GM23338 (cell line): ENCODE data around the gene DCHS1. TPM values are rescaled to one million over a fixed set of nuclear protein-coding genes. Genes with fewer than 3 reads are reported as not detected.

Source experiments
- ATAC-seq: fragments of 200-7000 bp; cut with Tn5 transposase; 3 replicates; pipeline ENCODE4 v1.9.1; 2020
- DNase-seq: peaks from one replicate; pipeline ENCODE4 v3.0.0-alpha.2; 2015; ENCODE audit warnings: low spot score
- H2AFZ ChIP-seq: fragments of 200-600 bp; sonication (generic); 2 replicates; pipeline ENCODE4 v1.8.0; 2016; ENCODE audit warnings: antibody characterized with exemption, mild to moderate bottlenecking, moderate library complexity
- H3F3A ChIP-seq: fragments of 200-600 bp; sonication (generic); replicated peaks from 2 replicates; pipeline ENCODE4 v1.8.0; 2017; ENCODE audit warnings: antibody characterized with exemption, mixed run types, low read depth
- H3K27ac ChIP-seq: fragments of 200-600 bp; sonication (generic); 2 replicates; pipeline ENCODE4 v1.6.1; 2016; ENCODE audit warnings: low read depth
- H3K27me3 ChIP-seq: fragments of 200-600 bp; sonication (generic); 2 replicates; pipeline ENCODE4 v1.8.0; 2016; ENCODE audit warnings: mild to moderate bottlenecking, mixed run types, moderate library complexity; ENCODE audit not compliant: insufficient read depth
- H3K36me3 ChIP-seq: fragments of 200-600 bp; sonication (generic); 2 replicates; pipeline ENCODE4 v1.8.0; 2016; ENCODE audit warnings: mild to moderate bottlenecking; ENCODE audit not compliant: insufficient read depth
- H3K4me1 ChIP-seq: fragments of 200-600 bp; sonication (generic); 2 replicates; pipeline ENCODE4 v1.8.0; 2016; ENCODE audit warnings: mild to moderate bottlenecking, moderate library complexity; ENCODE audit not compliant: insufficient read depth
- H3K4me2 ChIP-seq: fragments of 200-600 bp; sonication (generic); 2 replicates; pipeline ENCODE4 v1.7.1; 2017; ENCODE audit warnings: mixed run types
- H3K4me3 ChIP-seq: fragments of 200-600 bp; sonication (generic); 2 replicates; pipeline ENCODE4 v1.6.1; 2016; ENCODE audit warnings: mixed run types
- H3K79me2 ChIP-seq: fragments of 200-600 bp; sonication (generic); replicated peaks from 2 replicates; pipeline ENCODE4 v1.8.0; 2017; ENCODE audit warnings: mild to moderate bottlenecking; ENCODE audit not compliant: insufficient read depth
- H3K9me2 ChIP-seq: fragments of 200-600 bp; sonication (generic); 2 replicates; pipeline ENCODE4 v1.8.0; 2017; ENCODE audit not compliant: insufficient read depth
- H4K20me1 ChIP-seq: fragments of 200-600 bp; sonication (generic); replicated peaks from 2 replicates; pipeline ENCODE4 v1.8.0; 2017; ENCODE audit warnings: mild to moderate bottlenecking; ENCODE audit not compliant: insufficient read depth
- H3K27ac Mint-ChIP-seq: 2 replicates; pipeline ENCODE4 v1.8.0; 2020; ENCODE audit warnings: inconsistent platforms, mild to moderate bottlenecking, moderate library complexity, mixed read lengths
- H3K27me3 Mint-ChIP-seq: 3 replicates; pipeline ENCODE4 v1.8.0; 2022; ENCODE audit warnings: low read depth, mild to moderate bottlenecking, moderate library complexity, mixed read lengths, inconsistent platforms; ENCODE audit not compliant: insufficient read depth, poor library complexity
- H3K36me3 Mint-ChIP-seq: 3 replicates; pipeline ENCODE4 v1.8.0; 2021; ENCODE audit warnings: low read depth, mild to moderate bottlenecking, inconsistent platforms, moderate library complexity, mixed read lengths
- H3K4me1 Mint-ChIP-seq: 3 replicates; pipeline ENCODE4 v1.8.0; 2020; ENCODE audit warnings: mild to moderate bottlenecking, inconsistent platforms, mixed read lengths
- H3K4me3 Mint-ChIP-seq: 3 replicates; pipeline ENCODE4 v1.8.0; 2021; ENCODE audit warnings: moderate library complexity, mild to moderate bottlenecking, inconsistent platforms, mixed read lengths
- H3K9me3 Mint-ChIP-seq: 3 replicates; pipeline ENCODE4 v1.8.0; 2020; ENCODE audit warnings: moderate library complexity, mild to moderate bottlenecking, inconsistent platforms, mixed read lengths
- CREB1 ChIP-seq: fragments of 250-450 bp; sonication (Bioruptor Pico); IDR thresholded peaks from 2 replicates; pipeline ENCODE4 v1.5.0; 2020; ENCODE audit warnings: low read depth, mild to moderate bottlenecking, moderate library complexity
- CTCF ChIP-seq, 2 experiments: fragments of 200-600 bp in 1 of 2; sonication (generic) in 1 of 2; conservative IDR thresholded peaks; 2 replicates each; pipeline versions ENCODE4 v1.5.1 to v1.6.1; 2016 to 2017; ENCODE audit warnings: antibody characterized with exemption in 2 of 2, low read depth in 2 of 2, mild to moderate bottlenecking in 2 of 2, moderate library complexity in 1 of 2
- ETS1 ChIP-seq: IDR thresholded peaks from 2 replicates; pipeline ENCODE4 v1.6.1; 2016; ENCODE audit warnings: antibody characterized with exemption
- EZH2 ChIP-seq: fragments of 200-600 bp; sonication (generic); IDR thresholded peaks from one replicate; pipeline ENCODE4 v1.8.0; 2017; ENCODE audit warnings: antibody characterized with exemption, mild to moderate bottlenecking, low read depth; ENCODE audit not compliant: unreplicated experiment
- EZH2phosphoT487 ChIP-seq: fragments of 200-600 bp; sonication (generic); IDR thresholded peaks from one replicate; pipeline ENCODE4 v1.8.1; 2018; ENCODE audit warnings: antibody characterized with exemption; ENCODE audit not compliant: unreplicated experiment
- NANOG ChIP-seq: IDR thresholded peaks from 2 replicates; pipeline ENCODE4 v1.6.1; 2016; ENCODE audit warnings: antibody characterized with exemption, borderline replicate concordance
- POLR2AphosphoS5 ChIP-seq: IDR thresholded peaks from 2 replicates; pipeline ENCODE4 v1.6.1; 2016; ENCODE audit warnings: antibody characterized with exemption, low read depth
- STAT1 ChIP-seq: IDR thresholded peaks from one replicate; pipeline ENCODE4 v1.6.1; 2016; ENCODE audit warnings: antibody characterized with exemption; ENCODE audit not compliant: unreplicated experiment
- ZNF114 ChIP-seq: fragments of 250-450 bp; sonication (Bioruptor Pico); IDR thresholded peaks from 2 replicates; pipeline ENCODE4 v1.5.0; 2020; ENCODE audit warnings: mild to moderate bottlenecking, moderate library complexity
- ZNF331 ChIP-seq: fragments of 250-450 bp; sonication (Bioruptor Pico); IDR thresholded peaks from 2 replicates; pipeline ENCODE4 v1.5.0; 2020; ENCODE audit warnings: low read depth, mild to moderate bottlenecking, moderate library complexity
- polyA plus RNA-seq: library from polyadenylated mRNA; unstranded; fragments of >200 nt; fragmentation: Nextera tagmentation; extraction: Ambion mirVana; gene quantifications from 2 replicates; pipeline ENCODE4 v1.2.1, GENCODE V29; 2016
- total RNA-seq: library from RNA; depleted of rRNA; stranded (reverse); fragments of >200 nt; shearing (Covaris generic); gene quantifications from 2 replicates; pipeline ENCODE4 v1.2.3, GENCODE V29; 2014
- TF ChIP-seq, protein P1 (sequence below): IDR thresholded peaks from one replicate; pipeline ENCODE4 v1.6.1; 2018; ENCODE audit warnings: antibody characterized with exemption; ENCODE audit not compliant: unreplicated experiment

DCHS1 gene
- total and polyA plus RNA-seq, 2 experiments from 2014 or later = 2.3 to 20.7 TPM

DNA sequence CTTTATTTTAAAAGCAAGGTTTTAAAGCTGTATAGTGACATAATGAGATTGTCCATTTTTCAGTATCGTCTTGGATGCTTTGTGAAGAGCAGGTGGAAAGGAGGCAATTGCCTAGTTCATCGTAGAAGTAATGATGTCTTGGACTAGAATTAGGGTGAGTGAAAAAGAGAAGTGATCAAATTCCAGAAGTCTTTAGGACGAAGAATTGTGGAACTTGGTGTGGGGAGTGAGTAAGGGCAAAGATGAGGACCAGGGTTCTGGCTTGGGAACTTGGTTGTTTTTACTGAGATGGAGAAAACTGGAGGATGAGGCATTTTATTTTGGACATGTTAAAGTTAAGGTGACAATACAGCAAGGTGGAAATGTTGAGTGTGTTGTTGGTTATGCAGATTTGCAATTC, 50.8 kb downstream of the DCHS1 start (continued):
- TF ChIP-seq CTCF (conservative IDR thresholded peaks at IDR 0.05; ENCODE audit: low read depth in 2 of 2) = no peak
- TF ChIP-seq NANOG = no peak
- TF ChIP-seq ETS1 = no peak
- no peak for TF ChIP-seq ZNF331
- no peak for TF ChIP-seq EZH2phosphoT487
- TF ChIP-seq, protein P1, sequence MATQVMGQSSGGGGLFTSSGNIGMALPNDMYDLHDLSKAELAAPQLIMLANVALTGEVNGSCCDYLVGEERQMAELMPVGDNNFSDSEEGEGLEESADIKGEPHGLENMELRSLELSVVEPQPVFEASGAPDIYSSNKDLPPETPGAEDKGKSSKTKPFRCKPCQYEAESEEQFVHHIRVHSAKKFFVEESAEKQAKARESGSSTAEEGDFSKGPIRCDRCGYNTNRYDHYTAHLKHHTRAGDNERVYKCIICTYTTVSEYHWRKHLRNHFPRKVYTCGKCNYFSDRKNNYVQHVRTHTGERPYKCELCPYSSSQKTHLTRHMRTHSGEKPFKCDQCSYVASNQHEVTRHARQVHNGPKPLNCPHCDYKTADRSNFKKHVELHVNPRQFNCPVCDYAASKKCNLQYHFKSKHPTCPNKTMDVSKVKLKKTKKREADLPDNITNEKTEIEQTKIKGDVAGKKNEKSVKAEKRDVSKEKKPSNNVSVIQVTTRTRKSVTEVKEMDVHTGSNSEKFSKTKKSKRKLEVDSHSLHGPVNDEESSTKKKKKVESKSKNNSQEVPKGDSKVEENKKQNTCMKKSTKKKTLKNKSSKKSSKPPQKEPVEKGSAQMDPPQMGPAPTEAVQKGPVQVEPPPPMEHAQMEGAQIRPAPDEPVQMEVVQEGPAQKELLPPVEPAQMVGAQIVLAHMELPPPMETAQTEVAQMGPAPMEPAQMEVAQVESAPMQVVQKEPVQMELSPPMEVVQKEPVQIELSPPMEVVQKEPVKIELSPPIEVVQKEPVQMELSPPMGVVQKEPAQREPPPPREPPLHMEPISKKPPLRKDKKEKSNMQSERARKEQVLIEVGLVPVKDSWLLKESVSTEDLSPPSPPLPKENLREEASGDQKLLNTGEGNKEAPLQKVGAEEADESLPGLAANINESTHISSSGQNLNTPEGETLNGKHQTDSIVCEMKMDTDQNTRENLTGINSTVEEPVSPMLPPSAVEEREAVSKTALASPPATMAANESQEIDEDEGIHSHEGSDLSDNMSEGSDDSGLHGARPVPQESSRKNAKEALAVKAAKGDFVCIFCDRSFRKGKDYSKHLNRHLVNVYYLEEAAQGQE = no peak
- no peak for TF ChIP-seq POLR2AphosphoS5
- TF ChIP-seq EZH2 = no peak
- TF ChIP-seq CREB1 (CRISPR knock-in tag) = no peak

DNA sequence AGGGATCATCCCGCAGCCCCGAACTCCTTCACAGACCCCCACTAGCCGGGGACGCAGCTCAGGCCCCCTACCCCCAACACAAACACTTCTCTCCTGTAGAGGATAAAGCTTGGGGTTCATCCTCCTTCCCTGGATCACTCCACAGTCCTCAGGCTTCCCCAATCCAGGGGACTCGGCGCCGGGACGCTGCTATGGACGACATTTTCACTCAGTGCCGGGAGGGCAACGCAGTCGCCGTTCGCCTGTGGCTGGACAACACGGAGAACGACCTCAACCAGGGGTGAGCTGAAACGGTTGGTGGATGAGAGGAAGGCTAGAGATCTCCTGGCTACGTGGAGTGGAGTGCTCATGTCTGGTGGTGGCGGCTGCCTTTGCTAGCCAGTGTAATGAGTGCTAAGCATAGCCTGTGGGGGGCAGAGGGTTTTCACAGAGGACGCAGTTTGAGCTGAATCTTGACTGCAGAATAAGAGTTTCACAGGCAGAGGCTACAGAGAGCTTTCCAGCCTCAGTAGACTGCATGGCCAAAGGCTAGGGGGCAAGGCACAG, 51.5 kb downstream of the DCHS1 start:
- no peaks in the 10 kb centered on the region for H3K27me3 ChIP-seq
- Mint-ChIP-seq H3K27me3 (no peaks in the 10 kb centered on the region), H3K9me3 (no peaks in the 10 kb centered on the region), H3K36me3 (peaks cover 39% of the 10 kb centered on the region), H3K4me3 (no peak overlapping the region), H3K27ac (no peak overlapping the region), H3K4me1 (peaks cover 20% of the 10 kb centered on the region; the same call in 2 of the 3 replicates)
- H4K20me1 ChIP-seq = no peaks in the 10 kb centered on the region; the same call in 1 of the 2 replicates
- TF ChIP-seq STAT1 (no peak), EZH2phosphoT487 (no peak), EZH2 (no peak), NANOG (no peak), CTCF (conservative IDR thresholded peaks at IDR 0.05; ENCODE audit: low read depth in 2 of 2) (peak in 1 of 2 experiments; percentile 26; a peak in 2 of 4 replicates), ZNF114 (CRISPR knock-in tag) (no peak), ETS1 (0 out of 2 replicates have a peak, but pooled peaks have one; percentile 33), ZNF331 (no peak), CREB1 (CRISPR knock-in tag) (no peak), POLR2AphosphoS5 (no peak)
- TF ChIP-seq, protein P1 = no peak
- DNase-seq (peak; percentile 59), ATAC-seq (peak; percentile 28)
- peak overlapping the region; percentile 100 for H3K4me3 ChIP-seq
- H3K27ac ChIP-seq = peak overlapping the region; percentile 98
- peaks cover 21% of the 10 kb centered on the region; the same call in 1 of the 2 replicates for H3K36me3 ChIP-seq
- peaks cover 16% of the 10 kb centered on the region for H3F3A ChIP-seq
- H3K9me2 ChIP-seq = no peaks in the 10 kb centered on the region
- peak overlapping the region; percentile 90 for H3K4me2 ChIP-seq
- H2AFZ ChIP-seq = peak overlapping the region; percentile 80
- H3K79me2 ChIP-seq = peaks cover 53% of the 10 kb centered on the region
- H3K4me1 ChIP-seq = peaks cover 23% of the 10 kb centered on the region
